ENCODE results near the gene GFER. TPM values are rescaled to one million over a fixed set of nuclear protein-coding genes. Genes with fewer than 3 reads are reported as not detected.

The GFER gene
- total RNA-seq, 1 donor from 2014 or later: 32.2 TPM

DNA sequence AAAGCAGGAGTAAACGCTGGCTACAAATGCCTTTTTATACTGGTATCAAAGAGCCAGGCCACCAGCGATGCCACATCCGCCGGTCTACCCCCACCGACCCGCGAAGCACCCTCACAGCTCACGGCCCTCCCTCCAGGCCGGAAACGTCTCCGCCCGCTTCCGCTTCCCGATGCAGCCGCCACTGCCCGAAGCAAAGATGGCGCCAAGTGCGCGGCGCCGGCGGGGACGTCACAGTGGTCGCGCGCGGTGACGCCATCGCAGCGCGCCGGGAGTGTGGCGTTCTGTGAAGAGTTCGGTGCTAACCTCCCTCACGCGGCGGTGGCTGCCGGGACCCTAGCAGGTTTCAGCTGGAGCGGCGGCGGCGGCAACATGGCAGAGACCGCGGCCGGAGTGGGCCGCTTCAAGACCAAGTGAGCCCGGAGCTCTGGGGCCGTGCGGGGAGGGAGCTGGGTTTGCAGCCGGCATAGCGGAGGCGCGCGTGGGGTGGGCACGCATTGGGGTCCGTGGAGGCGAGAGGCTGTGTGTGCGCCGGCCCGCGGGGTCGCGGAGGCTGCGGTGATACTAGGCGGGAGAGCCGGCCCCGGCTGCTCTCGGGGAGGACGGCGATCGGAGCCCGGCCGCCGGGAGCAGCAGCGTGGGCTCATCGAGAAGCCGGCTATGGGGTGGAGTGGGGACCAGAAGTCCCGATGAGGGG lies 12.1 kb upstream of the GFER start, which contains the start of gene TBL3:
TBL3 (plus strand) TSS at position 258 of the 694 bp plus-strand sequence; CDS start at position 370, 112 bp downstream.
- intact Hi-C loops (cut with micrococcal nuclease): no loop called here
- DNase-seq (peak; percentile 97), ATAC-seq (peak; percentile 96)

DNA sequence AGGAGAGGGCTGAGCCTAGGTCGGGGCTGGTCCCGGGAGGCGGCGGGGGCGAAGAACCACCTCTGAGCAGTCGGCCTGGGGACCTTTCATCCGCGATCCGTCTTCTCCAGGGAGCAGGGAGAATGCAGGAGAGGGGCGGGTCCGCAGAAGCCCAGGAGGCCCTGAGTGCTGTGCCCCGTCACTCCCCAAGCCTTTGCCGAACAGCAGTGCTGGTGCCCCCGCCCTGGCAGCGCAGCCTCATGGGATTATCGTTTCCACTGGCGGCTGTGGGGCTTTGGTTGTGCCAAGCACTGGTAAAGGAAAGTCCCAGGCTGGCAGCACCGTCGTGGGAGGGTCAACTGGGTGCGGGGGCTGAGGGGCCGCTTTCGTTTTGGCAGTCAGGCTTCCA lies 11.5 kb upstream of the GFER start:
- ATAC-seq (no peak), DNase-seq (no peak)
- intact Hi-C loops (cut with micrococcal nuclease): no loop called here

DNA sequence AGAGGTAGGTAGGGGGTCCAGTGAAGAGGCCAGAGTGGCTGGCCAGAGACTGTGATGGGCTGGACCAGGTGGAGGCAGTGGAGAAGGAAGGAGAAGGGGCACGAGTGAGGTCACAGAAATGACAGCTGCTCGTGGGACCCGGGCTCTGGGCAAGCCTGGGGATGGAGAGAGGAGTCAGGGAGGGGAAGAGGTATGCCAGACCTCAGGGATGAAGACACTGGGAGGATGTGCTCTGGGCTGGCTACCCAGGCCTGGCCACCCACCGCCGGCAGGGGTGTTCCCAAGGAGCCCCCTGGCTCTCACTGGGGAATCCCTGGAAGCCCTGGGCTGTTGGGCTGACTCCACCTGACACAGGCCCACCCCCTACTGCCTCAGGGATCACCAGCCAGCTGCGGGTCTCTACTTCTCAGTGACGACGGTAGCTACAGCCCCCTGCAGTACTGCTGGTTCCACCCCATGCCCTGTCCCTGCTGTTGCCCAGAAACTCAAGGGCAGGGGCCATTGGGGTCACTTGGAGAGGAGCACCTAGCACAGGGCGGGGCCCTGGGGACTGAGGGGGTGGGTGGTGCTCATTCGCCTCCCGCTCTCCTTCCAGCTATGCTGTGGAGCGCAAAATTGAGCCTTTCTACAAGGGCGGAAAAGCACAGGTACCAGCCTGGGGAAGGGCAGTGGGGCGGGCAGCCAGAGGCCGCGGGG lies 10.4 kb upstream of the GFER start:
- intact Hi-C loops (cut with micrococcal nuclease): no loop called here
- ATAC-seq: no peak
- no peak for DNase-seq

DNA sequence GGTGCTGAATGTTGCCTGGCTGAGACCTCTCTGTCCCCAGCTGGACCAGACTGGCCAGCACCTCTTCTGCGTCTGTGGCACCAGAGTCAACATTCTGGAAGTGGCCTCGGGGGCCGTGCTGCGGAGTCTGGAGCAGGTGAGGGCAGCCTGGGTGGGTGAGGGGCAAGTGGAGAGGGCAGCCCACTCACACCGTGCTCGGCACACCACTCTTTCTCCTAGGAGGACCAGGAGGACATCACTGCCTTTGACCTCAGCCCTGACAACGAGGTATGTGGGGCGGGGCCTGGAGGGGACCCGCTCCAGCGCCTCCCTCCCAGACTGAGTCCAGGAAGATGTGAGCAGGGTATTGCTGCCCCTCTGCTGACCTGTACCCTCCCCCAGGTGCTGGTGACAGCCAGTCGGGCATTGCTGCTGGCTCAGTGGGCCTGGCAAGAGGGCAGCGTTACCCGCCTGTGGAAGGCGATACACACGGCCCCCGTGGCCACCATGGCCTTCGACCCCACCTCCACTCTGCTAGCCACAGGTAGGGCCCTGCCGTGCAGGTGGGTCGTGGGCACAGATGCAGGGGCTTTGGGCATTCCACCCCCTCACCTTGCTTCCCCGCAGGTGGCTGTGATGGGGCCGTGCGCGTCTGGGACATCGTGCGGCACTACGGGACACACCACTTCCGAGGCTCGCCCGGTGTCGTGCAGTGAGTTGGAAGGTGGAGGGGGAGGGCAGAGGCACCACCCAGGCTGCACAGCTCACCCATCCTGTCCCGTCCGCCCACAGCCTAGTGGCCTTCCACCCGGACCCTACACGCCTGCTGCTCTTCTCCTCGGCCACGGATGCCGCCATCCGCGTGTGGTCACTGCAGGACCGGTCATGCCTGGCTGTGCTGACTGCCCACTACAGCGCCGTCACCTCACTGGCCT lies 9.6 kb upstream of the GFER start:
- ATAC-seq: no peak
- DNase-seq: no peak

GRCh38 chr16:1975432-1976215 lies 8.4 kb upstream of the GFER start:
- intact Hi-C loops (cut with micrococcal nuclease): no loop called here
- no peak for DNase-seq
- no peak for ATAC-seq

More for the DNA sequence above, 9.6 kb upstream of the GFER start:
- intact Hi-C loops (cut with micrococcal nuclease): no loop called here

DNA sequence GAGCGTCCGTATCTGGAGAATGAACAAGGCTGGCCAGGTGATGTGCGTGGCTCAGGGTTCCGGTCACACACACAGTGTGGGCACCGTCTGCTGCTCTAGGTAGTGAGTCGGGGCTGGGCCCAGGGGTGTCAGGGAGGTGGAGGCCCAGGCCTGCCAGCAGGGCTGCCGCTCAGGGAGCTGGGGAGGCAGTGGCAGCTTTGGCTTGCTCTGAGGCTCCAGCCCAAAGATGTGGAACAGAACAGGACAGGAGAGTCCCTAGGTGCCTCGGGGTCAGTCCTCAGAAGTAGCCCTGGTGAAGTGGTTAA lies 7.8 kb upstream of the GFER start:
- DNase-seq: no peak
- no peak for ATAC-seq
- intact Hi-C loops (cut with micrococcal nuclease): no loop called here

GRCh38 chr16:1976951-1977874 lies 6.8 kb upstream of the GFER start:
- no peak for DNase-seq
- intact Hi-C loops (cut with micrococcal nuclease): no loop called here
- ATAC-seq: no peak

GRCh38 chr16:1977875-1978268 lies 6.1 kb upstream of the GFER start:
- intact Hi-C loops (cut with micrococcal nuclease): no loop called here
- ATAC-seq: no peak
- no peak for DNase-seq

DNA sequence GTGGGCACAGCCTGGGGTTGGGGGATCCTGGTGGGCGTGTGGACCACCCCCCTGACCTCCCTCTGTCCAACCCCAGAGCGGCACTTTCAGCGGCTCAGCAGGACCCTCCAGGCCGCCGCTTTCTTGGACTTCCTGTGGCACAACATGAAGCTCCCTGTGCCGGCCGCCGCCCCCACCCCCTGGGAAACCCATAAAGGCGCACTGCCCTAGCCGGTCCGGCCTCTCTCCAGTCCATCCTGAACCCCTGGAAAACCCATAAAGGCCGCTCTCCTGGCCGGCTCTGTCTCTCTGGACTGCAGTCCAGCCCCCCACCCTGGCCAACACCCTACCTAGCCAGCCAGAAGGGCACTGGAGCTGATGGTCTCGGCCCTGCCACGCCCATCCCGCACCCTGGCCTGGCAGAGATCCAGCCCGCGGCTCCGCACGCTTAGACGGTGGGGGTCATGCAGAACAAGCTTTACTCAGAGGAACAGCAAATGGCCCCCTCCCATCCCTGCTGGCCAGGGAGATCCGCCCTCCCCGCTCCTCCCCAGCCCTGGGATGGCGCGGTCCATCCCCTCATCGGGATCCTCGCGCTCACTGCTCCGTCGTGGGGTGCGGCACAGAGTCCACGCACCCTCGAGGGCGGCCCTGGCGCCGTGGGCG lies 5.4 kb upstream of the GFER start:
- DNase-seq: no peak
- ATAC-seq: no peak
- intact Hi-C loops (cut with micrococcal nuclease): no loop called here

GRCh38 chr16:1979271-1980029 lies 4.5 kb upstream of the GFER start:
- no peak for DNase-seq
- no peak for ATAC-seq
- intact Hi-C loops (cut with micrococcal nuclease): no loop called here

- intact Hi-C loops (cut with micrococcal nuclease): no loop called here
- DNase-seq (peak; percentile 62), ATAC-seq (no peak)
Measured at GRCh38 chr16:1980030-1980769, 3.8 kb upstream of the GFER start.

- no peak for ATAC-seq
- no peak for DNase-seq
- intact Hi-C loops (cut with micrococcal nuclease): no loop called here
Measured at GRCh38 chr16:1980770-1981087, 3.3 kb upstream of the GFER start.

DNA sequence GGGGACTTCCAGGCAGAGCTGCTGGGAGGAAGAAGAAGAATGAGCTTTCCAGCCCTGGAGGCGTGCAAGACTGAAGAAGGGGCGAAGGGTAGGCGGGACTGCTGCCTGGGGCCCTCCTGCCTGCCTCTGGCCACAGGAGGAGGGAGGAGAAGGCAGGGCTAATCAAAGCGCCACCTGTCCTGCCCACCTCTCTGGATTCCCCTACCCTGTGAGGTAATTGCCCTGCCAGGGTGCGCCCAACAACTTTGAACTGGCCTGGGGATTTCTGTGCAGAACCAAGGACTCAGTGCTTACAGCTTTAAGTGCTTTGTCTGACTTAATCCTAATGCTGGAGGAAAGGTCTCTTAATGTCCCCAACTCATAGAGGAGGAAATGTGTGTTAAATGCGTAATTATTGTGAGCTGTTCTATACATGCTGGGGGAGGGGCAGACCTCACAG lies 2.6 kb upstream of the GFER start, which contains the start of gene NOXO1:
NOXO1 (minus strand) TSS at position 72 of the 439 bp plus-strand sequence. CDS start 290 bp downstream, outside the sequence.
- no peak for DNase-seq
- no peak for ATAC-seq
- intact Hi-C loops (cut with micrococcal nuclease): no loop called here

DNA sequence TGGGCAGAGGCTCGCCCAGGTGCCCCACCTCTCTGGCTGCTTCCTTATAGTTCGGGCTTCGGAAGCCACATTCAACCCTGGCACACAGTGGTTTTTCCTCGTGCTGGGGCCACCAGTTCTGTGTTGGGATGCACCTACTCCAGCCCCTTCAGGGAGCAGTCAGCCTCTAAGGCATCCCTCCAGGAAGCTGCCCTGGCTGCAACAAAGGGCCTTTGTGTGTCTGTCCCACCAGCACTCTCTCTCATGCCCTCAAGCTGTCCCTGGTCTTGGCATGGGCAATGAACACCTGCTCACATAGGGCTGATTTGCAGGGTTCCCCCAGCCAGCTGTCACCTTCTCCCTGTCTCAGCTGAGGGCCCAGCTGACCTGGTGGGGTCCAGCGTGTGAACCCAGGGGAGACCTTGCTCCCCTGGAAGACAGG lies 2.0 kb upstream of the GFER start:
- intact Hi-C loops (cut with micrococcal nuclease): no loop called here
- ATAC-seq (no peak), DNase-seq (no peak)

- no peak for ATAC-seq
- DNase-seq: no peak
- intact Hi-C loops (cut with micrococcal nuclease): no loop called here
Measured at GRCh38 chr16:1982991-1983543, 926 bp upstream of the GFER start.

Measured in left ventricle myocardium superior (tissue), 1 donor.